Transverse colon (tissue), 4 donors: ENCODE data around the gene EML1. TPM values are rescaled to one million over a fixed set of nuclear protein-coding genes. Genes with fewer than 3 reads are reported as not detected.

Source experiments
- DNase-seq: peaks from one replicate; pipeline ENCODE4 v3.0.0-alpha.2; 2019
- H3K27ac ChIP-seq, 4 donors: fragments of 200-600 bp; sonication (generic); 2 replicates each; pipeline ENCODE4 v1.5.1; 2016 to 2018; ENCODE audit warnings: inconsistent platforms in 4 of 4
- H3K27me3 ChIP-seq: fragments of 200-600 bp; sonication (generic); 2 replicates; pipeline ENCODE4 v1.5.1; 2017; ENCODE audit warnings: inconsistent platforms
- H3K36me3 ChIP-seq, 4 donors: fragments of 200-600 bp; sonication (generic); 2 replicates each; pipeline ENCODE4 v1.5.1; 2017 to 2019; ENCODE audit warnings: inconsistent platforms in 4 of 4
- H3K4me1 ChIP-seq, 4 donors: fragments of 200-600 bp; sonication (generic); 2 replicates each; pipeline ENCODE4 v1.5.1; 2017 to 2020; ENCODE audit warnings: inconsistent platforms in 4 of 4
- H3K4me3 ChIP-seq, 4 donors: fragments of 200-600 bp; sonication (generic); 1 replicate in 1 of 4; 2 replicates in 3 of 4; pipeline versions ENCODE4 v1.5.1 to v1.6.1; 2017 to 2019; ENCODE audit warnings: inconsistent platforms in 4 of 4
- H3K9me3 ChIP-seq, 2 donors: fragments of 200-600 bp; sonication (generic); 2 replicates each; pipeline ENCODE4 v1.5.1; 2017 to 2019; ENCODE audit warnings: inconsistent platforms in 2 of 2
- EP300 ChIP-seq: sonication (generic); formaldehyde crosslinking; IDR thresholded peaks from one replicate; pipeline ENCODE4 v1.6.1; 2017; ENCODE audit warnings: antibody characterized with exemption, low read depth
- POLR2A ChIP-seq: fragments of 450-650 bp; IDR thresholded peaks from one replicate; pipeline ENCODE4 v1.6.1; 2016; ENCODE audit warnings: antibody characterized with exemption, mild to moderate bottlenecking, moderate library complexity
- POLR2AphosphoS5 ChIP-seq, 3 donors: sonication (generic); formaldehyde crosslinking; IDR thresholded peaks; one replicate each; pipeline ENCODE4 v1.6.1; 2016; ENCODE audit warnings: antibody characterized with exemption in 3 of 3
- WGBS, 2 donors: methylation state at CpG; one replicate each; pipeline ENCODE4 v1.1.5; 2018; ENCODE audit warnings: low coverage in 1 of 2; 5-methylcytosine and 5-hydroxymethylcytosine counted together
- in situ Hi-C, 4 donors: fragments of 200-750 bp; cut with MboI; loops; one replicate each; pipeline versions ENCODE4 v1.15.0 to v1.15.1; 2017; ENCODE audit warnings: low sequenced_read_pairs in 3 of 4, low pct_ligation_motif_present in 1 of 4, low pct_unique_long_range_greater_than_20kb in 1 of 4
- intact Hi-C: fragments of 100-400 bp; cut with DNase I; formaldehyde crosslinking; loops from one replicate; pipeline ENCODE4 v1.15.1; 2023; ENCODE audit warnings: low total_unique reads
- total RNA-seq, 4 donors: library from RNA; depleted of rRNA; stranded (reverse); fragments of >200 nt; gene quantifications; one replicate each; pipeline ENCODE4 v1.1.0, GENCODE V29; 2016
- TF ChIP-seq, protein P1 (sequence below), 5 experiments: fragments of 200-600 bp in 3 of 5; fragments of 450-650 bp in 2 of 5; sonication (generic) in 3 of 5; IDR thresholded peaks; 1 replicate in 2 of 5; 2 replicates in 3 of 5; pipeline ENCODE4 v1.5.1; 2016 to 2017; ENCODE audit warnings: antibody characterized with exemption in 5 of 5, inconsistent platforms in 3 of 5, mild to moderate bottlenecking in 2 of 5, moderate library complexity in 1 of 5

The EML1 gene
- total RNA-seq, 4 donors from 2014 or later = 16.8 to 59.5 (median 21.9) TPM

GRCh38 chr14:99952453-99952852, 159.2 kb downstream of the EML1 start:
- H3K27me3 ChIP-seq = peaks cover 7% of the 10 kb centered on the region
- DNase-seq = no peak
- H3K4me3 ChIP-seq = no peak overlapping the region
- no peak overlapping the region for H3K27ac ChIP-seq
- no peak for TF ChIP-seq POLR2AphosphoS5 (IDR thresholded peaks at IDR 0.05)
- TF ChIP-seq, protein P1, sequence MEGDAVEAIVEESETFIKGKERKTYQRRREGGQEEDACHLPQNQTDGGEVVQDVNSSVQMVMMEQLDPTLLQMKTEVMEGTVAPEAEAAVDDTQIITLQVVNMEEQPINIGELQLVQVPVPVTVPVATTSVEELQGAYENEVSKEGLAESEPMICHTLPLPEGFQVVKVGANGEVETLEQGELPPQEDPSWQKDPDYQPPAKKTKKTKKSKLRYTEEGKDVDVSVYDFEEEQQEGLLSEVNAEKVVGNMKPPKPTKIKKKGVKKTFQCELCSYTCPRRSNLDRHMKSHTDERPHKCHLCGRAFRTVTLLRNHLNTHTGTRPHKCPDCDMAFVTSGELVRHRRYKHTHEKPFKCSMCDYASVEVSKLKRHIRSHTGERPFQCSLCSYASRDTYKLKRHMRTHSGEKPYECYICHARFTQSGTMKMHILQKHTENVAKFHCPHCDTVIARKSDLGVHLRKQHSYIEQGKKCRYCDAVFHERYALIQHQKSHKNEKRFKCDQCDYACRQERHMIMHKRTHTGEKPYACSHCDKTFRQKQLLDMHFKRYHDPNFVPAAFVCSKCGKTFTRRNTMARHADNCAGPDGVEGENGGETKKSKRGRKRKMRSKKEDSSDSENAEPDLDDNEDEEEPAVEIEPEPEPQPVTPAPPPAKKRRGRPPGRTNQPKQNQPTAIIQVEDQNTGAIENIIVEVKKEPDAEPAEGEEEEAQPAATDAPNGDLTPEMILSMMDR (IDR thresholded peaks at IDR 0.05) = no peak
- no peak for TF ChIP-seq POLR2A
- no peak for TF ChIP-seq EP300
- intact Hi-C loops (no loop called here), in situ Hi-C loops (no loop called here)
- H3K9me3 ChIP-seq = no peaks in the 10 kb centered on the region
- WGBS, 2 donors = 33 to 34% methylated on average over 2 of the region's 2 CpGs
- H3K36me3 ChIP-seq = no peaks in the 10 kb centered on the region
- peaks cover 0 to 6% (median under 1%) of the 10 kb centered on the region in 4 donors for H3K4me1 ChIP-seq

DNA sequence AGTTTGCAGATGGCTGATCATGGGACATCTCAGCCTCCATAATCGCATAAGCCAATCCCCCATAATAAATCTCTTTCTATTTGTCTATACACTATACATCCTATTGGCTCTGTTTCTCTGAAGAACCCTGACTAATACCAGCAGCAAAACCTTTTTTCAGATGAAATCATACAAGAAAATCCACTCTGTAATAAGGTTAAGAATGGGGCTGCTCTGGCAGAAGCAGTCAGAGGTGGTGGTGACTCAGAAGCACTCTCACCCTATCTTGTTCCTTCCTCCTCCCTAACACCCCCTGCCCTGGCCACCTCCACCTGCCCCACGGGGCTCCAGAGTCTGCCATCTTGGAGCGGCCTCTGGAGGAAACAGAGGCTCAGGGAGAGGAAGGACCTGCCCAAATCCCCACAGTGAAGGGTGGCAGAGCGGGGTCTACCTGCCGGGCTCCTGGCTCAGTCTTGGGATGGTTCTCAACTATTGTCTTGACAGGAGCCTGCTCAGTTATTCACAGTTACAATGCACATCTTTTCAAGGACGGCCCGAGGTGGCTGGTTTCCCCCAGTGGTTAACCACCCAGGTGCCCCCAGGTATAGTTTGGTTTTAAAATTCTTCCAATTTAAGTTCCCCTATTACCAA, 162.7 kb downstream of the EML1 start:
- TF ChIP-seq POLR2AphosphoS5 (IDR thresholded peaks at IDR 0.05) = no peak
- no peak for TF ChIP-seq POLR2A
- TF ChIP-seq, protein P1 (IDR thresholded peaks at IDR 0.05) = no peak
- TF ChIP-seq EP300 = no peak
- in situ Hi-C loops = no loop called here
- DNase-seq = no peak
- Histone ChIP-seq H3K36me3 (no peaks in the 10 kb centered on the region), H3K27me3 (peaks cover 17% of the 10 kb centered on the region), H3K27ac (no peak overlapping the region), H3K4me1 (no peaks in the 10 kb centered on the region), H3K9me3 (no peaks in the 10 kb centered on the region), H3K4me3 (no peak overlapping the region)
- intact Hi-C loops = no loop called here
- WGBS, 2 donors = 82 to 83% methylated on average over 1 to 7 of the region's 7 CpGs

DNA sequence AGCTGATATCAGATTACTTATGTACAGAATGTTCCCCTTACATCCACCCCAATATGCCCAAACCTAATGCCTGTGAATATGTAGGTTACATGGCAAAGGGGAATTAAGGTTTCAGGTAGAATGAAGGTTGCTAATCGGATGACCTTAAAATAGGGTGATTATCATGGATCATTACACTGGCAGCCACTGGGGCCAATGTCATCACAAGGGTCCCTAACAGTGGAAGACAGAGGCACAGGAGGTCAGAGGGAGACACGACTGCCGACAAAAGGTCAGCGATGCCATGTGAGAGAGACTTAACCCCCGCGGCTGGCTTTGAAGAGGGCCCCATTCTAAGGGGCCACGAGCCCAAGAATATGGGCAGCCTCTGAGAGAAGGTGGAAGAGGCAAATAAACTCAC, 165.2 kb downstream of the EML1 start:
- intact Hi-C loops (no loop called here), in situ Hi-C loops (no loop called here)
- no peaks in the 10 kb centered on the region for H3K9me3 ChIP-seq
- H3K36me3 ChIP-seq = no peaks in the 10 kb centered on the region
- H3K4me3 ChIP-seq = no peak overlapping the region
- no peak for DNase-seq
- no peaks in the 10 kb centered on the region for H3K4me1 ChIP-seq
- H3K27me3 ChIP-seq = peaks cover 36% of the 10 kb centered on the region
- no peak overlapping the region for H3K27ac ChIP-seq
- WGBS, 2 donors = 72 to 73% methylated on average over 1 to 7 of the region's 7 CpGs
- TF ChIP-seq EP300 = no peak
- TF ChIP-seq POLR2AphosphoS5 (IDR thresholded peaks at IDR 0.05) = no peak
- TF ChIP-seq POLR2A = no peak
- TF ChIP-seq, protein P1 (IDR thresholded peaks at IDR 0.05) = no peak

DNA sequence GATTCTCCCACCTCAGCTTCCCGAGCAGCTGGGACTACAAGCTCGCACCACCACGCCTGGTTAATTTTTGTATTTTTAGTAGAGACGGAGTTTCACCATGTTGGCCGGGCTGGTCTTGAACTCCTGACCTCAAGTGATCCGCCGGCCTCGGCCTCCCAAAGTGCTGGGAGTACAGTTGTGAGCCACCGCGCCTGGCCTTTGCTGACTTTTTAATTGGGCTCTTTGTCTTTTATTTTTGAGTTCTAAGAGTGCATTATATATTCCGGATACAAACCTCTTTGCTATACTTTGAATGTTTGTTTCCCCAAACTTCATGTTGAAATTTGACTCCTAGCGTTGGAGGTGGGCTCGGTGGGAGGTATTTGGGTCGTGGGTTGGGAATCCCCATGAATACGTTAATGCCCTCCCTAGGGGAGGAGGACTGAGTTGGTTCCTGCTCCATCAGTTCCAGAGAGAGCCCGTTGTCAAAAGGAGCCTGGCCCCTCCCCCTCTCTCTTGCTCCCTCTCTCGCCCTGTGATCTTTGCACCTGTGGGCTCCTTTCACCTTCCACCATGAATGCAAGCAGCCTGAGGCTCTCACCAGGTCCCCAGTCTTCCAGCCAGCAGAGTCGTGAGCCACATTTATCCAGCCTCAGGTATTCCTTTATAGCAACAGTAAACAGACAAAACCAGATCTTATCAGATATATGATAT, 168.8 kb downstream of the EML1 start:
- in situ Hi-C loops = no loop called here
- H3K27me3 ChIP-seq = peaks cover 46% of the 10 kb centered on the region
- no peak for DNase-seq
- H3K4me1 ChIP-seq = no peaks in the 10 kb centered on the region
- H3K27ac ChIP-seq = no peak overlapping the region
- H3K4me3 ChIP-seq = no peak overlapping the region
- intact Hi-C loops = no loop called here
- TF ChIP-seq EP300 = no peak
- TF ChIP-seq, protein P1 (IDR thresholded peaks at IDR 0.05) = no peak
- no peak for TF ChIP-seq POLR2AphosphoS5 (IDR thresholded peaks at IDR 0.05)
- no peak for TF ChIP-seq POLR2A
- H3K9me3 ChIP-seq = no peaks in the 10 kb centered on the region
- 62 to 65% methylated on average over 4 to 18 of the region's 18 CpGs for WGBS, 2 donors
- H3K36me3 ChIP-seq = no peaks in the 10 kb centered on the region
